D341Med (cell line): ENCODE measurements around the gene PRDM8.

Source experiments
- DNase-seq: peaks from one replicate; pipeline ENCODE4 v3.0.0; 2012; ENCODE audit warnings: low spot score

The PRDM8 gene

GRCh38 chr4:80184053-80184824 lies 13.1 kb upstream of the PRDM8 start:
- peak; percentile 94 for DNase-seq

- no peak for DNase-seq
These were observed 12.2 kb upstream of the PRDM8 start for GRCh38 chr4:80184825-80185756.

GRCh38 chr4:80185787-80186548 lies 11.3 kb upstream of the PRDM8 start:
- no peak for DNase-seq

- no peak for DNase-seq
These were observed 10.6 kb upstream of the PRDM8 start for GRCh38 chr4:80186676-80187075.

GRCh38 chr4:80187677-80188076 lies 9.6 kb upstream of the PRDM8 start:
- no peak for DNase-seq

GRCh38 chr4:80188457-80188800 lies 8.9 kb upstream of the PRDM8 start:
- DNase-seq, result no peak

- DNase-seq, result no peak
These were observed 8.4 kb upstream of the PRDM8 start for GRCh38 chr4:80188801-80189458.

DNA sequence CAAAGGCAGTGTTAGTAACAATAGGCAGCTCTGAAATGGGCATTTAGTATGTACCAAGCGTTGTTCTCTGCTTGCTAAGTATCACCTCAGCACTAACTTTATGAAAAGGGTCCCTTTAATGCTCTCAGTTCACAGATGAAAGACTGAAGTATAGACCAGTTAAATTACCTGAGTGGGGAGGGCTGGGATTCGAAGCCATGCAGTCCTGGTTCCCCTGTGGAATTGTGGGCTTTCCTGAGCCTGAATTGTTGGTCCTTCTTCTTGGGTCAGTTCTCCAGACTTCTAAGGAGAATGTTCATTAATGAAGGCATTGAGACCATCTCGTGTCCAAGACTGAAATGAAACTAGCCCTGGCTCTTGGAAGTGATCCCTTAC lies 7.7 kb upstream of the PRDM8 start:
- no peak for DNase-seq

GRCh38 chr4:80189956-80190677 lies 7.2 kb upstream of the PRDM8 start:
- DNase-seq, result no peak

DNA sequence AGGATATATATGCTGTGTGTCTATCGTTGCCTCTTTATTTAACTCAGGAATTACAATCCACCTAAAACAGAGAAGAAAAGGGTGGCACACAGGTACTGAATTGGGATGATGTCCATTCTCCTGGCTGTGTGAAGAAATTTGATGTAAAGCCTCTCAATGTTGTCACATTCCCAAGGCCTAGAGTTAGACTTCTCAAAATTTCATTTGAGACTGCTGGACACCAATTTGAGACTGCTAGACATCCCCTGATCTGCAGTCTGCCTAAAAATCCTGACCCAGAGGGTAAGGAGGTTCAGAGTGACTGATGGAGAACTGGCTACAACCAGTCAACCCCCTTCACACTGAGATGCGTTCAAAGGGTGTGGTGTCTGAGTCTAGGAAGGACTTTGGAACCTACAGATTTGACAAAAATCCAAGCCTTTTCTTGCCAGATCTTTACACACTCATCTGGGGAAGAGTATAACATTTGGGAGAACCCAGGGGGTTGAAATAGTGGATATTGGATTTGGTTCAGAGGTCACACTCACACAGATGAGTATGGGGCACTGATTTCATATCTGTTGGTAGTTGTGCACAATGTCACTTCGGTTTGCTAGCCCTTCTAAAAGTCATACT lies 4.9 kb upstream of the PRDM8 start:
- no peak for DNase-seq

DNA sequence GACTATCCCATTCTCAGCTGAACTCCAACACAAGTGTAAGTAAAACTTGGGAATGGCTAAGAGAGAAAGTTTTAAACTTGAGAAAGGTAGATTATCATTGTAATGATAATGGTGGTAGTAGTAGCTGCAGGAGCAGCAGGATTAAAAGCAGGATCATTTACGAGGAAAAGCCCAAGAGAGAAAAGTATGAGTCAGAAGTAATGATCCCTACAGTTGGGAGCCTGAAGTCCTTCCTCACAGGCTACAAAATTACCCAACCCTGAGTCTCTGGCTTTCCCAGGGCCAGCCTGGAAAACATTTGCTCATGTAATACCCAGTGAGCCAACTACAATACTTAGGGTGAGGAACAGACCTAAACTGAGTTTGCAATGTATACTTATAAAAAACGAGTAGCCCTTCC lies 4.4 kb upstream of the PRDM8 start:
- no peak for DNase-seq

DNA sequence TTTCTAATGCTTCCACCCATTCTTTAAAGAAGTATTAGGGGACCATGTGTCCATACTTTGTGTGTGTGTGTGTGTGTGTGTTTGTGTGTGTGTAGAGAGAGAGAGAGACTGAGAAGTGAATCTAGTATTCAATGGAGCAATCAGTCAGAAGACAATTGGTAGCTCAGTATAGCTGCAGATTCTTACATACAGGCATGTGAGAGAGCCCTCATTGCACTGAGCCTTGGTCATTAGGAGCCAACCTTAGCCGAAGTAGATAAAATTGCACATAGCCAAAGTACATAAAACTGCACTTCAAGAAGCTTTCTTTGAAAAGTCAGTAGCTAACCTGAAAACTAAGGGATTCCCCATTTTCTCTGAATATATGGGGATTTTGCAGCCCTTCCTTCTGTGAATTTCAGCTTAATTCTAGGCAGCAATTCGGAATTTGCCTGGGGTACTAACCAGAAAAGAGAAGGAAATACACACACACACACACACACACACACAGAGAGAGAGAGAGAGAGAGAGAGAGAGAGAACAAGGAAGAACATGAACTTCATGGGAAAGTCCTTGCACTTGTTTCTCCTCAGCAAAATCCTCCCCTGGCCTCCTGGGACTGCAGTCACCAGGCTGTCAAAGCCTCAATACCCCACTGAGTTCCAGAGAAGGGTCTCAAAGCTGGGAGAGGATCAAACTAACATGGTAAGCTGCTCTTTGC lies 1.7 kb upstream of the PRDM8 start:
- no peak for DNase-seq

- DNase-seq, result peak; percentile 66
These were observed 913 bp upstream of the PRDM8 start for GRCh38 chr4:80196259-80196921.

DNA sequence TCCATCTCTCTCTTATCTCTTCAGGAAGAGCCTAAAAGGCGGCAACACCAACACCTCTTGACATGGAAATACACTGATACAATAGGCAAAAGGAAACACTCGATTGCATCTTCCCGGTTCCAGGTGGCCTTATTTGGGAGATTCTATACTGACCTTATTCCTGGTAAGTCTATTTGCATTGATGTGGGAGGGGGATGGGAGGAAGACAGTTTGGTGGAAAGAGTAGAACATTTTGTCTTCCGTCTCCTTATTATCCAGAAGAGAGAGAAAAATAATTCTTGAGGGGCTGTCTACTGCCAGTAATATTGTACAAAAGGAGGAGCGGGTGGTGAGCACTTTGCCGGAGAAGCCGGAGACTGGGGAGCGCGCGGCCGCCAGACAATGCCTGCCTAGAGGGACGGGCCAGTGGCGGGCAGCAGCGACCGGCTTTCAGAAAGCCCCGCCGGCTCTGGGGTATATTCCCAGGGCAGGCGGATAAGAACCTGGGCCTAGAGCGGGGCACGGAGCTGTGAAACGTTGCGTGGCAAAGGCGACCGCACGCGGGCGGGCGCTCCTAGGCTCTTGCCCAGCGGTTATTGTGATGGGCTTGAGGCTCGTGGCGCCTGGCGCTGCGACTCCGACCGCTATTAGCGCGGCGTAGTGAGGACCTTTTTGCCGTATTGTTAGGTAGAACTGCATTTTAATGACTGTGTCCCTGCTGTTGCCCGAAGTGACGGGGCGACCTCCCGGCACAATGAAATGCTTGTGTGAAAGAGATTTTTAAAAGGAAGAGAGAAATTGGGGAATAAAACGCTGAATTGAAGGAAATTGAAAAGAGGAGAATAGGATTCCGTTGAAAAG lies 518 bp downstream of the PRDM8 start:
- DNase-seq, result peak; percentile 59

GRCh38 chr4:80198441-80198837 lies 1.1 kb downstream of the PRDM8 start:
- DNase-seq, result no peak

GRCh38 chr4:80199004-80199560 lies 1.8 kb downstream of the PRDM8 start:
- no peak for DNase-seq

DNA sequence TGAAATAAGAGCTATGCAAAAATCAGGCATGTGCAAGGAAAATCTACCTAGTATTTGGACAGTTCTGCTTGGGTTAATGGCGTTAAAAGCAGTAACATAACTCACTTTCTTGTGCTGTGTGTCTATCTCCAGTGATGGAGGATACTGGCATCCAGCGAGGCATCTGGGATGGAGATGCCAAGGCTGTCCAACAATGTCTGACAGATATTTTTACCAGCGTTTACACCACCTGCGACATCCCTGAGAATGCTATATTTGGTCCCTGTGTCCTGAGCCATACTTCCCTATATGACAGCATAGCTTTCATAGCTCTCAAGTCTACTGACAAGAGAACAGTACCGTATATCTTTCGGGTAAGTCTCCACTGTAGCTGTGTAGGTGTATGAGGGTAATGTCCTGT lies 2.6 kb downstream of the PRDM8 start:
- no peak for DNase-seq
